Measurements from ENCODE around the gene HTATSF1. TPM values are rescaled to one million over a fixed set of nuclear protein-coding genes. Genes with fewer than 3 reads are reported as not detected.

Gene HTATSF1
- 62.0 and 63.5 TPM in 2 replicates for total RNA-seq

GRCh38 chrX:136497556-136498052, at the start of gene HTATSF1:
HTATSF1 (plus strand) TSS chrX:136497592; CDS start chrX:136497685, 93 bp downstream.
- intact Hi-C loops (cut with micrococcal nuclease): loop anchor here (1.0 to 10.0 kb wide), 14 partner anchors 80 to 1691 kb away; partner anchors contain the start of genes FHL1, INTS6L and SLC9A6

- intact Hi-C loops (cut with micrococcal nuclease): no loop called here
These were observed 49.4 kb upstream of the HTATSF1 start for GRCh38 chrX:136447968-136448367.

GRCh38 chrX:136450050-136450830, 47.2 kb upstream of the HTATSF1 start:
- intact Hi-C loops (cut with micrococcal nuclease): no loop called here

- intact Hi-C loops (cut with micrococcal nuclease): no loop called here
These were observed 44.8 kb upstream of the HTATSF1 start for GRCh38 chrX:136452614-136453013.

- intact Hi-C loops (cut with micrococcal nuclease): no loop called here
These were observed 44.3 kb upstream of the HTATSF1 start for GRCh38 chrX:136453114-136453513.

GRCh38 chrX:136453771-136454170, 43.6 kb upstream of the HTATSF1 start:
- intact Hi-C loops (cut with micrococcal nuclease): no loop called here

- intact Hi-C loops (cut with micrococcal nuclease): no loop called here
These were observed 41.3 kb upstream of the HTATSF1 start for GRCh38 chrX:136456133-136456532.

GRCh38 chrX:136457303-136457917, 40.0 kb upstream of the HTATSF1 start:
- intact Hi-C loops (cut with micrococcal nuclease): no loop called here

- intact Hi-C loops (cut with micrococcal nuclease): no loop called here
These were observed 32.8 kb upstream of the HTATSF1 start for GRCh38 chrX:136464589-136464988.

- intact Hi-C loops (cut with micrococcal nuclease): no loop called here
These were observed 30.1 kb upstream of the HTATSF1 start for GRCh38 chrX:136467303-136467702.

GRCh38 chrX:136468391-136469103, 28.8 kb upstream of the HTATSF1 start:
- intact Hi-C loops (cut with micrococcal nuclease): no loop called here

- intact Hi-C loops (cut with micrococcal nuclease): no loop called here
These were observed 23.7 kb upstream of the HTATSF1 start for GRCh38 chrX:136473663-136474062.

GRCh38 chrX:136475236-136475635, 22.2 kb upstream of the HTATSF1 start:
- intact Hi-C loops (cut with micrococcal nuclease): no loop called here

GRCh38 chrX:136476501-136476900, 20.9 kb upstream of the HTATSF1 start:
- intact Hi-C loops (cut with micrococcal nuclease): no loop called here

GRCh38 chrX:136477026-136477425, 20.4 kb upstream of the HTATSF1 start:
- intact Hi-C loops (cut with micrococcal nuclease): no loop called here

- intact Hi-C loops (cut with micrococcal nuclease): no loop called here
These were observed 17.0 kb upstream of the HTATSF1 start for GRCh38 chrX:136480383-136480782.

- intact Hi-C loops (cut with micrococcal nuclease): no loop called here
These were observed 9.7 kb upstream of the HTATSF1 start, which contains the start of gene BRS3 for GRCh38 chrX:136487647-136488046. BRS3 (plus strand) TSS chrX:136487947; CDS start chrX:136488115, 168 bp downstream.

- intact Hi-C loops (cut with micrococcal nuclease): no loop called here
These were observed 8.7 kb upstream of the HTATSF1 start for GRCh38 chrX:136488706-136489105.

GRCh38 chrX:136491832-136492231, 5.6 kb upstream of the HTATSF1 start:
- intact Hi-C loops (cut with micrococcal nuclease): loop anchor here (10.0 kb wide), 2 partner anchors 467 to 563 kb away; no protein-coding TSS in a partner anchor

GRCh38 chrX:136493011-136493410, 4.4 kb upstream of the HTATSF1 start:
- intact Hi-C loops (cut with micrococcal nuclease): loop anchor here (10.0 kb wide), 2 partner anchors 468 to 562 kb away; no protein-coding TSS in a partner anchor

- intact Hi-C loops (cut with micrococcal nuclease): loop anchor here (5.0 to 10.0 kb wide), 3 partner anchors 157 to 560 kb away; no protein-coding TSS in a partner anchor
These were observed 2.3 kb upstream of the HTATSF1 start for GRCh38 chrX:136495043-136495442.

Measured in T-helper 1 cell treated with Interleukin-12 subunit alpha and Interleukin-12 subunit beta and Interleukin-4 antibody, amounts not matched to agents 30 ng/mL and 1 ng/mL, for 36 hours (primary cell).